GM12874 (cell line): Measurements from ENCODE around the gene CWC27.

ENCODE experiments used
- TF ChIP-seq, protein P1 (sequence below): IDR thresholded peaks from 2 replicates; pipeline ENCODE4 v1.5.1; 2011; ENCODE audit warnings: low read depth, mild to moderate bottlenecking, control low read depth, low read length, moderate library complexity; ENCODE audit not compliant: insufficient read depth

CWC27 gene

DNA sequence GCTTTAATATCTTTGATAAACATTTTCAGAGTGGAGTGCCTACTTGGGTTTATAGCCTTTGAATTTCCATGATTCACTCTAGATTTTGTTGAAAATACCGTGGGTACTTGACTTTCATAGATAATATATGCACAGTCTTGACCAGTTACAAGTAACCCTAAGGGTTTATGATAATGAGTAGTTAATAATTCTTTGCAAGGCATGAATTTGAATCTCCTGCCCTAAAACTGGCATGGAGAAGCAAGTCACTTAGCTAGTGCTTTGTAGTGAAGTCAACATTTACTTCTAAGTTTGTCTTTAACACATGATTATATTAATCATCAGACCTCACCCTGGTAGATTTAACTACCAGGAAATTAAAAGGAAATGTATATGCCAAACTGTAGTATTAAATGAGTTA is 115.8 kb downstream of the CWC27 start:
- TF ChIP-seq, protein P1, sequence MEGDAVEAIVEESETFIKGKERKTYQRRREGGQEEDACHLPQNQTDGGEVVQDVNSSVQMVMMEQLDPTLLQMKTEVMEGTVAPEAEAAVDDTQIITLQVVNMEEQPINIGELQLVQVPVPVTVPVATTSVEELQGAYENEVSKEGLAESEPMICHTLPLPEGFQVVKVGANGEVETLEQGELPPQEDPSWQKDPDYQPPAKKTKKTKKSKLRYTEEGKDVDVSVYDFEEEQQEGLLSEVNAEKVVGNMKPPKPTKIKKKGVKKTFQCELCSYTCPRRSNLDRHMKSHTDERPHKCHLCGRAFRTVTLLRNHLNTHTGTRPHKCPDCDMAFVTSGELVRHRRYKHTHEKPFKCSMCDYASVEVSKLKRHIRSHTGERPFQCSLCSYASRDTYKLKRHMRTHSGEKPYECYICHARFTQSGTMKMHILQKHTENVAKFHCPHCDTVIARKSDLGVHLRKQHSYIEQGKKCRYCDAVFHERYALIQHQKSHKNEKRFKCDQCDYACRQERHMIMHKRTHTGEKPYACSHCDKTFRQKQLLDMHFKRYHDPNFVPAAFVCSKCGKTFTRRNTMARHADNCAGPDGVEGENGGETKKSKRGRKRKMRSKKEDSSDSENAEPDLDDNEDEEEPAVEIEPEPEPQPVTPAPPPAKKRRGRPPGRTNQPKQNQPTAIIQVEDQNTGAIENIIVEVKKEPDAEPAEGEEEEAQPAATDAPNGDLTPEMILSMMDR = no peak

DNA sequence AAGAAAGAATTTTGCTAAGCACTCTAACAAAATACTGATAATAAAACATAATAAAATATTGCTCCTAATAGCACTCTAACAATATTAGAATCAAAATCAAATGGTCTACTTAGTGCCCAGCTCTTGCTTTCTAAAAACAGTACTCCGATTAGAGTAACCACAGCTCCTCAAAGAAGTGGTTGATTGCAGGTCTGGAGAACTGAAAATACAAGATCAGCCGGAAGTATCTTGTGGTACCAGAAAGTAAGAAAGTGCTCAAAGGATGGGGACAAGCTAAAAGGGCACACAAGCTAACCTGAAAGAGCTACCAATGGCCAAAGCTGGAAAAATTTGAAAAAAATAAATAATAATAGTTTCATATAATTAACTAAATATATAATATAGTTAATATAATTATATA is 119.2 kb downstream of the CWC27 start:
- TF ChIP-seq, protein P1 = no peak

DNA sequence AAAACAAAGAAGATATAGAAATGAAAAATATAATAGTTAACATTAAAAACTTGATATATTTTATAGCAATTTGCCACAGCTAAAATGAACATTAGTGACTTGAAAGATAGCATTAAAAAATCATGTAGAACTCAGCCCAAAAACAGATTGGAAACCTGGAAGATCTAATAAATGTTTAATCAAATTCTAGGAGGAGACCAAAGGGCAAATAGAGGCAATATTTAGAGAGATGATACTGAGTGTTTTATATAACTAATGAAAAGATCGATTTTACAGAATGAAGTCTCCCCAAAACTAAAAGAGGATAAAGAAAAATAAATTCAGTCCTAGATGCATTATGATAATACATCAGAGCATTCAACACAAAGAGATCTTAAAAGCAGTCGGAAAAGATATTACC is 127.0 kb downstream of the CWC27 start:
- TF ChIP-seq, protein P1 = no peak

DNA sequence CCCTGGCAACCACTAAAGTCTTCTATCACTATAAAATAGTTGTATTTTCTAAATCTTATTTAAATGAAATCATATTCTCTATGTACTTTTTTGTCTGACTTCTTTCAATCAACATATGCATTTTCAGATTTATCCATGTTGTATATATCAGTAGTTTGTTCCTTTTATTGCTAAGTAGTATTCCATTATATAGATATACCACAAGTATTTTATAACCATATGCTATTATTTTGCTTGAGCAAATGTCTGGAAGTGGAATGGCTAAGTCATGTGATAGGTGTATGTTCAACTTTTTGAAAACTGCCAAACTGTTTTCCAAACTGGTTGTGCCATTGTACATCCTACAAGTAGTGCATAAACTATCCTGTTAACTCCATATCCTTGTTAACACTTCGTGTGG is 131.1 kb downstream of the CWC27 start:
- TF ChIP-seq, protein P1 = no peak

DNA sequence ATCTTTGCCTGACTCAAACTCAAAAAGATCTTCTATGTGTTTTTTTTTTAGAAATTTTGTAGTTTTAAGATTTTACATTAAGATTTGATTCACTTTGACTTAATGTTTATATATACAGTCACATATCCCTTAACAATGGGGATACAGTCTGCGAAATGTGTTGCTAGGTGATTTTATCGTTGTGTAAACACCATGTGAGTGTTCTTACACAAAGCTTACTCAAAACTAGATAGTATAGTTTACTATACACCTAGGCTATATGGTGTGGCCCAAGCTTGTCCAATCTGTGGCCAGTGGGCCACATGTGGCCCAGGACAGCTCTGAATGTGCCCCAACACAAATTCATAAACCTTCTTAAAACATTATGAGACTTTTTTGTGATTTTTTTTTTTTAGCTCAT is 131.9 kb downstream of the CWC27 start:
- TF ChIP-seq, protein P1 = no peak

DNA sequence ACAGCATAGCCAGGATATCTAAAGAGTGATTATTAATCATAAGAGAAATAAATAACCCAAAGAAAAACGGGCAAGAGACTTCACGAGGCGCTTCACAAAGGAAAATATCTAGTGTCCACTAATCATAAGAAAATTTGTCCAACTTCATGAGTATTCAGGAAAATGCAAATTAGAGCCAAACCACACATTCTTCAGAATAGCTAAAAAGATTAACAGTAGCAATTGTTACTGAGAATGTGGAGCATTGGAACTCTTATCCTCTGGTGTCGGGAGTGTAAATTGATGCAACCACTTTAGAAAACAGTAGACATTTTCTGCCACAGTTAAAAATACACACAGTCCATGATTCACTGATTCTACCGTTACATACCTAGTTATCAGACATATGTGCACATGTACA is 145.7 kb downstream of the CWC27 start:
- TF ChIP-seq, protein P1 = no peak

DNA sequence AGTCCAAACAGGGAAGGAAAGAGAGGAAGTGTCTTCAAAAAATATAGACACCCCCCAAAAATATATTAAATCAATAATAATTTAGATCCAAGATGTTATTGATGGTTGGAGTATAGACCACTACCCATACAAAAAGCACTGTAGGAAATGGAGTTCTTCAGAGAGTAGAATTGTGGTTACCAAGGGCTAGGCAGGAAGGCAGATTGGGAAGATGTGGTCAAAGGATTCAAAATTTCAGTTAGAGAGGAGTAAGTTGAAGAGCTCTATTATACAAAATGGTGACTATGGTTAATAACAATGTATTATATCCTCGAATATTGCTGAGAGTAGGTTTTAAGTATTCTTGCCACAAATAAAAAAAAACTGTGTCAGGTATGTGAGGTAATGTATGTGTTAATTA is 149.4 kb downstream of the CWC27 start:
- TF ChIP-seq, protein P1 = no peak

DNA sequence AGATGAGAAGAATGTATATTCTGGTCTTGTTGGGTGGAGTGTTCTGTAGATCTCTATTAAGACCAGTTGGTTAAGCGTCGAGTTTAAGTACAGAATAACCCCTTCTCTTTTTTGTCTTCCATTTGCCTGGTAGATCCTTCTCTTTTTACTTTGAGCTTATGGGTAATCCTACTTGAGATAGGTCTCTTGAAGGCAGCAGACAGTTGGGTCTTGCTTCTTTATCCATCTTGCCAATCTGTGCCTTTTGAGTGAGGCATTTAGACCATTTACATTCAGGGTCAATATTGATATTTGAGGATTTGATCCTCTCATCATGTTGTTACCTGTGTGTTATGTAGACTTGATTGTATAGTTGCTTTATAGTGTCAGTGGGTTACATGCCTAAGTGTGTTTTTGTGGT is 152.7 kb downstream of the CWC27 start:
- TF ChIP-seq, protein P1 = no peak
